ENCODE data around the gene LUM. TPM values are rescaled to one million over a fixed set of nuclear protein-coding genes. Genes with fewer than 3 reads are reported as not detected.

The LUM gene
- total RNA-seq, 1 donor from 2014 or later = not detected

DNA sequence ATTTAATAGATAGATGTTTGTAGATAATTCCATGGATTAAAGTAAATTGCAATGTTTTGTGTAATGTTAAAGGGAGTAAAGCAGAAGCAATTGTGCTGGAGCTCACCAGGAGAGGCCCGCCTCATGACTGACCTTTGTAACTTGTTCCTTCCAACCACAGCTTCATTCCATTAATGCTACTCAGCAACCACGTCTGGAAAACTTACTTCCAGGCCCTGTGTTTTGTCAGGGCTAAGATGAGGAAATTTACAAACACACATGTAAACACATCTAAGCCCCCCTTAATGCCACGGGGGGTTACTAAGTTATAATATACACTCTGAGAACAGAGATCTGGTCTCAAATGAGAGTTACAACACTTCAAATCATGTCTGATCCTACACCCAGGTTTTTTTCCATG lies 12.4 kb downstream of the LUM start:
- TF ChIP-seq EZH2phosphoT487 (IDR thresholded peaks at IDR 0.05) (no peak), CTCF (IDR thresholded peaks at IDR 0.05) (no peak), EZH2 (IDR thresholded peaks at IDR 0.05) (no peak)
- H3K4me3 Mint-ChIP-seq = no peak overlapping the region
- H3K27me3 ChIP-seq = no peaks in the 10 kb centered on the region
- H3K79me2 ChIP-seq (ENCODE audit: low read depth) = no peaks in the 10 kb centered on the region
- no peak overlapping the region for H2AFZ ChIP-seq (replicated peaks)
- H3K9ac ChIP-seq = no peak overlapping the region
- no peaks in the 10 kb centered on the region for H3K4me1 ChIP-seq
- no peaks in the 10 kb centered on the region for H3F3A ChIP-seq (ENCODE audit: low read depth)
- H4K20me1 ChIP-seq (ENCODE audit: low read depth) = no peaks in the 10 kb centered on the region
- no peaks in the 10 kb centered on the region for H3K9me3 ChIP-seq (ENCODE audit: low read depth)
- H3K4me3 ChIP-seq = no peak overlapping the region
- DNase-seq (ENCODE audit: low spot score) = no peak
- H3K4me2 ChIP-seq = no peak overlapping the region
- no peaks in the 10 kb centered on the region for H3K27me3 Mint-ChIP-seq (ENCODE audit: insufficient read depth, low read depth)
- H3K9me3 Mint-ChIP-seq = no peaks in the 10 kb centered on the region
- no peaks in the 10 kb centered on the region for H3K36me3 Mint-ChIP-seq
- H3K36me3 ChIP-seq = no peaks in the 10 kb centered on the region
- H3K27ac Mint-ChIP-seq = no peak overlapping the region
- H3K27ac ChIP-seq = no peak overlapping the region
- peaks cover 3% of the 10 kb centered on the region for H3K4me1 Mint-ChIP-seq

- H2AFZ ChIP-seq (replicated peaks) = no peak overlapping the region
- no peak overlapping the region for H3K27ac ChIP-seq
- Mint-ChIP-seq H3K27ac (no peak overlapping the region), H3K36me3 (no peaks in the 10 kb centered on the region), H3K4me3 (no peak overlapping the region), H3K27me3 (ENCODE audit: insufficient read depth, low read depth) (no peaks in the 10 kb centered on the region), H3K9me3 (no peaks in the 10 kb centered on the region), H3K4me1 (peaks cover 3% of the 10 kb centered on the region)
- TF ChIP-seq EZH2 (IDR thresholded peaks at IDR 0.05) (no peak), CTCF (IDR thresholded peaks at IDR 0.05) (no peak)
- H3K4me2 ChIP-seq = no peak overlapping the region
- H3K4me3 ChIP-seq = no peak overlapping the region
- no peaks in the 10 kb centered on the region for H3K36me3 ChIP-seq
- DNase-seq (ENCODE audit: low spot score) = no peak
- no peaks in the 10 kb centered on the region for H3K79me2 ChIP-seq (ENCODE audit: low read depth)
- no peaks in the 10 kb centered on the region for H3K4me1 ChIP-seq
- no peaks in the 10 kb centered on the region for H3K9me3 ChIP-seq (ENCODE audit: low read depth)
- H3K27me3 ChIP-seq = no peaks in the 10 kb centered on the region
- no peaks in the 10 kb centered on the region for H4K20me1 ChIP-seq (ENCODE audit: low read depth)
- no peak overlapping the region for H3K9ac ChIP-seq
- H3F3A ChIP-seq (ENCODE audit: low read depth) = no peaks in the 10 kb centered on the region
Observed at GRCh38 chr12:91098461-91098860, 12.8 kb downstream of the LUM start.

- no peaks in the 10 kb centered on the region for H3K79me2 ChIP-seq (ENCODE audit: low read depth)
- Mint-ChIP-seq H3K27ac (no peak overlapping the region), H3K36me3 (no peaks in the 10 kb centered on the region), H3K9me3 (peaks cover 5% of the 10 kb centered on the region), H3K4me1 (peaks cover 3% of the 10 kb centered on the region), H3K4me3 (no peak overlapping the region), H3K27me3 (ENCODE audit: insufficient read depth, low read depth) (no peaks in the 10 kb centered on the region)
- H3K9ac ChIP-seq = no peak overlapping the region
- no peaks in the 10 kb centered on the region for H4K20me1 ChIP-seq (ENCODE audit: low read depth)
- H3K4me1 ChIP-seq = no peaks in the 10 kb centered on the region
- no peak overlapping the region for H2AFZ ChIP-seq (replicated peaks)
- no peak overlapping the region for H3K27ac ChIP-seq
- DNase-seq (ENCODE audit: low spot score) = no peak
- TF ChIP-seq EZH2 (IDR thresholded peaks at IDR 0.05) = no peak
- no peak for TF ChIP-seq EZH2phosphoT487 (IDR thresholded peaks at IDR 0.05)
- no peak for TF ChIP-seq CTCF (IDR thresholded peaks at IDR 0.05)
- no peaks in the 10 kb centered on the region for H3K36me3 ChIP-seq
- no peaks in the 10 kb centered on the region for H3F3A ChIP-seq (ENCODE audit: low read depth)
- H3K9me3 ChIP-seq (ENCODE audit: low read depth) = no peaks in the 10 kb centered on the region
- H3K4me2 ChIP-seq = no peak overlapping the region
- H3K27me3 ChIP-seq = no peaks in the 10 kb centered on the region
- no peak overlapping the region for H3K4me3 ChIP-seq
Observed at GRCh38 chr12:91094957-91095356, 16.3 kb downstream of the LUM start.

Data from neural progenitor cell (in vitro differentiated cells).